WERI-Rb-1 (cell line): ENCODE data around the gene MGLL.
A peak's percentile ranks its signal among the peaks of the same experiment; 100 is the strongest.

Experiments
- DNase-seq: peaks from one replicate; pipeline ENCODE4 v3.0.0-alpha.2; 2020
- H3K27ac ChIP-seq: fragments of 250-450 bp; sonication (Bioruptor Pico); 2 replicates; pipeline ENCODE4 v1.5.1; 2020; ENCODE audit warnings: mild to moderate bottlenecking, moderate library complexity
- H3K27me3 ChIP-seq: fragments of 250-450 bp; sonication (Bioruptor Pico); 2 replicates; pipeline ENCODE4 v1.5.1; 2021; ENCODE audit warnings: mild to moderate bottlenecking, low read depth, moderate library complexity; ENCODE audit not compliant: insufficient read depth, severe bottlenecking
- H3K36me3 ChIP-seq: fragments of 250-450 bp; sonication (Bioruptor Pico); 2 replicates; pipeline ENCODE4 v1.5.1; 2020; ENCODE audit warnings: mild to moderate bottlenecking, moderate library complexity
- H3K4me3 ChIP-seq: 2 replicates; pipeline ENCODE4 v1.5.1; 2011; ENCODE audit warnings: low read depth, mild to moderate bottlenecking, control low read depth, low read length
- H3K9me3 ChIP-seq: fragments of 250-450 bp; sonication (Bioruptor Pico); 2 replicates; pipeline ENCODE4 v1.5.1; 2021; ENCODE audit warnings: mild to moderate bottlenecking, moderate library complexity; ENCODE audit not compliant: severe bottlenecking
- CTCF ChIP-seq: IDR thresholded peaks from 2 replicates; pipeline ENCODE4 v1.5.1; 2011; ENCODE audit warnings: low read depth, mild to moderate bottlenecking, control low read depth, inconsistent platforms, low read length

The MGLL gene

GRCh38 chr3:127739347-127740135 is 82.8 kb downstream of the MGLL start:
- no peaks in the 10 kb centered on the region for H3K9me3 ChIP-seq
- no peak for DNase-seq
- no peak overlapping the region for H3K4me3 ChIP-seq
- no peaks in the 10 kb centered on the region for H3K36me3 ChIP-seq
- H3K27me3 ChIP-seq, result no peaks in the 10 kb centered on the region
- no peak for TF ChIP-seq CTCF
- H3K27ac ChIP-seq, result no peak overlapping the region

GRCh38 chr3:127738192-127738840 is 84.0 kb downstream of the MGLL start:
- Histone ChIP-seq H3K4me3 (no peak overlapping the region), H3K9me3 (no peaks in the 10 kb centered on the region), H3K27me3 (no peaks in the 10 kb centered on the region), H3K27ac (peak overlapping the region; percentile 23; the same call in 1 of the 2 replicates), H3K36me3 (no peaks in the 10 kb centered on the region)
- DNase-seq, result peak; percentile 22
- no peak for TF ChIP-seq CTCF

- no peak overlapping the region for H3K4me3 ChIP-seq
- no peak for TF ChIP-seq CTCF
- H3K27me3 ChIP-seq, result no peaks in the 10 kb centered on the region
- H3K9me3 ChIP-seq, result no peaks in the 10 kb centered on the region
- H3K36me3 ChIP-seq, result no peaks in the 10 kb centered on the region
- H3K27ac ChIP-seq, result no peak overlapping the region
- DNase-seq, result no peak
Observed at GRCh38 chr3:127736801-127737539, 85.3 kb downstream of the MGLL start.

GRCh38 chr3:127735767-127736693 is 86.3 kb downstream of the MGLL start:
- H3K27me3 ChIP-seq, result no peaks in the 10 kb centered on the region
- no peak overlapping the region for H3K27ac ChIP-seq
- H3K9me3 ChIP-seq, result no peaks in the 10 kb centered on the region
- no peak for TF ChIP-seq CTCF
- no peak for DNase-seq
- no peaks in the 10 kb centered on the region for H3K36me3 ChIP-seq
- no peak overlapping the region for H3K4me3 ChIP-seq

- Histone ChIP-seq H3K9me3 (no peaks in the 10 kb centered on the region), H3K36me3 (no peaks in the 10 kb centered on the region), H3K27ac (no peak overlapping the region), H3K27me3 (no peaks in the 10 kb centered on the region), H3K4me3 (no peak overlapping the region)
- no peak for DNase-seq
- no peak for TF ChIP-seq CTCF
Observed at GRCh38 chr3:127734754-127735473, 87.4 kb downstream of the MGLL start.
